Measurements from ENCODE around the gene PDZD2.

PDZD2 gene

GRCh38 chr5:31986101-31986500, 347.2 kb downstream of the PDZD2 start:
- Histone ChIP-seq H3K4me3 (no peak overlapping the region), H3K27ac (no peak overlapping the region)
- TF ChIP-seq CTCF (IDR thresholded peaks at IDR 0.05), result no peak
- DNase-seq (ENCODE audit: low spot score), result no peak

DNA sequence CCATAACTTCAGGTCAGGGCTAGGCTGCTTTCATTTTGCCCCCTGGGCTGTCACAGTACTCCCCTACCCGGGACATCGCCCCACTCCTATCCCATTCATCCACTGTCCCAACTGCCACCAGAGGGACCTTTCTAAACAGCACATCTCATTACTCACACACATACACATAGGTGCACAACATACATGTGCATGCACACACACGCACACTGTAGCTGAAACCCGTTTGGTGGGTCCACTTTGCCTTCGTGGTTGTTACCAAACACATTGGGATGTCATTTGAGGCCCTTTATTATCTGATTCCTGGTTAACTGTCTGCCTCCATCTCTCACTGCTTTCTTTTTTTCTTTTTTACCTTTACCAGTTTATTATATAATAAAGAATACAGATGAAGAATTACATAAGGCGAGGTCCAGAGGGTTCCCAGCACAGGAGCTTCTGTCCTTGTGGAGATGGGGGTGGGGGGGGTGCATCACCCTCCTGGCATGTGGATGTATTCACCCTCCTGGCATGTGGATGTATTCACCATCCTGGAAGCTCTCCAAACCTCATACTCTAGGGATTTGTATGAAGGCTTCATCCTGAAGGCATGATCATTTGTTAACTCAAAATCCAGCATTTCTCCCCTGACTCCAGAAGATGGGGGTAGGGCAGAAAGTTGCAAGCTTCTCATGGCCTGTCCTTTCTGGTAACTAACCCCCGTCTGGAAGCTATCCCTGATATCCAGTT, 349.2 kb downstream of the PDZD2 start:
- no peak overlapping the region for H3K27ac ChIP-seq
- no peak for TF ChIP-seq CTCF (IDR thresholded peaks at IDR 0.05)
- H3K4me3 ChIP-seq, result no peak overlapping the region
- DNase-seq (ENCODE audit: low spot score), result no peak

DNA sequence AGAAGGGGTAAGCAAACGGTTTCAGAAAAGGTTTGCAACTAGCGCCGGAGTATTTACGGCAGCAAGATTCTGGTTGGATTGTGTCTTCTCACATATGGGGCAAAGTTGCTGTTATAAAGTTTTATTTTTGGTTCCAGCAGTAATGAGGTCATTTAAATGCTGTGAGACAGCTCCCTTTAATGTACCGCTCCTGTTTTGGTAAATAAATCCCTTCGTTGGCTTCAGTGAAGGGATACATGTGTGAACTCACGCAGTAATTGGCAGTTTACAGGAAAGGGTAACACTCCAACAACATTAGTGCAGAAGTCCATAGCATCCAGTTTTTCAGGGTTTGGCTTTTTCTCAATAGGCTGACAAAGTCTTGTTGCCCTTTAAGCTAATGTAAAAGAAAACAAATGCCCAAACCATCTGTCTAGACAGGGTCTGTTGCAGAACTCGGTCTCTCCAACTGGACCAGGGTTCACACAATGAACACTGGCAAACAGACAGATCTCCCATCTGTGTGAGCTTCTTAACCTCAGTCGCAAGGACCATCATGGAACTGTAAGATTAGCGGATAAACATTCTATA, 351.2 kb downstream of the PDZD2 start:
- Histone ChIP-seq H3K4me3 (no peak overlapping the region), H3K27ac (no peak overlapping the region)
- DNase-seq (ENCODE audit: low spot score), result no peak
- TF ChIP-seq CTCF (IDR thresholded peaks at IDR 0.05), result no peak

DNA sequence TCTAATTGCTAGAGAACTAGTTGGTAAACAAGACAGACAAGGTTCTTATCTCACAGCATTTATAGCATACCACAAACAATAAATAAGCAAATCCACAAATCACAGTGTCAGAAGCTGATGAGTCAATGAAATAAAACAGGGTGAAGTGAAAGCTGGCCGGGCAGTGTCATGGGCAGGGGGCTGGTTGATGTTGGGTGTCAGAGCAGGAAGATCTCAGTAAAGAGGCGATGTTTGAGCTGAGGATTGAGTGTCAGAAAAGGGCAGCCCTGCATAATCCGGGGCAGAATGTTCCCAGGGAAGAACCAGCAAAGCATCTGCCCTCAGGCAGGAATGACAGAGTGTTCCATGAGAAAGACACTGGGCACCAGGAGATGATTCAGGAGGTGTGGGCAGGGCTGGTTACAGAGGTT, 351.8 kb downstream of the PDZD2 start:
- H3K4me3 ChIP-seq, result no peak overlapping the region
- H3K27ac ChIP-seq, result no peak overlapping the region
- no peak for TF ChIP-seq CTCF (IDR thresholded peaks at IDR 0.05)
- no peak for DNase-seq (ENCODE audit: low spot score)

- DNase-seq (ENCODE audit: low spot score), result no peak
- TF ChIP-seq CTCF (IDR thresholded peaks at IDR 0.05), result no peak
- Histone ChIP-seq H3K27ac (no peak overlapping the region), H3K4me3 (no peak overlapping the region)
These were observed 353.4 kb downstream of the PDZD2 start for GRCh38 chr5:31992377-31992776.

DNA sequence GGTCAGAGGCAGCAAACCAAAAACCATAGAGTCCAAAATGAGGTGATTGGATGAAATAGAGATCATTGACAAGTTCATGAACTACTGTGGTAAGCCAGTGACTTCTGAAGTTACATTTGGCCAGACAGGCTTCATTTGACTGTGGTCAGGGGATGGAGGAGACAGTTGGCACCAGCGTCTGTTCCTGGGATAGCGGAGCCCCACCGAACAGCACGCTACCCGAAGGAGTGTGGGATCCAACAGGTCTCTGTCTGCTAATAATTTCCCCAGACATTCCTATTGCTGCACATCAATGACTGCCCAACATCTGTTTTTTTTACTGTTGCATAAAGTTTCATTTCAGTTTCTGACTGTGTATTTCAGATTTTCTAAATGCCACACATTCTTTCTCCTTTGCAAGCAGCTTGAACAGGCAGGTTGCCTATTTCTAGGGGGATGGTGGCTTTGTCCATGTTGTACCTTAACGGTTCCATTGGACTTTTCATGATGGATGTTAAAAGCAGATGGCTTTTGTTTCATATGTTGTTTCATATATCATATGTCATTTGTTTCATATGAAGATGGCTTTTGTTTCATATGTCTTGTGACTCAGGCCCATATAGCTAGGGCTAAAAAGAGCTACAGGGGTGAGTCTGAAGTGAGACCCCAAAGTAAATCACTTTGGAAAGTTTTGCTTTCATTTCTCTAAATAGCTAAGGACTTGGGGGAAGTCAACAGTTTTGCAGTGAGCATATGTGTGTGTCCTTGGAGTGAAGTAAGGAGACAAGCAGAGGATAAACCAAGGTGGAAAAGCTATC, 354.4 kb downstream of the PDZD2 start:
- no peak for TF ChIP-seq CTCF (IDR thresholded peaks at IDR 0.05)
- no peak overlapping the region for H3K27ac ChIP-seq
- no peak for DNase-seq (ENCODE audit: low spot score)
- H3K4me3 ChIP-seq, result no peak overlapping the region
